Effector memory CD4-positive, alpha-beta T cell (primary cell): ENCODE results near the gene C20orf141.

Source experiments
- DNase-seq, 3 donors: peaks; one replicate each; pipeline ENCODE4 v3.0.0-alpha.2; 2020
- H3K27ac ChIP-seq: 2 replicates; pipeline ENCODE4 v1.7.0; 2013; ENCODE audit warnings: mild to moderate bottlenecking, low read length, moderate library complexity; ENCODE audit not compliant: insufficient read depth, poor library complexity, severe bottlenecking
- H3K27me3 ChIP-seq: replicated peaks from 2 replicates; pipeline ENCODE4 v1.7.0; 2013; ENCODE audit warnings: mild to moderate bottlenecking, low read length; ENCODE audit not compliant: insufficient read depth, control insufficient read depth, poor library complexity, severe bottlenecking
- H3K36me3 ChIP-seq: 2 replicates; pipeline ENCODE4 v1.7.0; 2013; ENCODE audit warnings: mild to moderate bottlenecking, low read length, moderate library complexity; ENCODE audit not compliant: control insufficient read depth, insufficient read depth
- H3K4me1 ChIP-seq: 2 replicates; pipeline ENCODE4 v1.7.0; 2013; ENCODE audit warnings: low read length, mild to moderate bottlenecking; ENCODE audit not compliant: control insufficient read depth, insufficient read depth, poor library complexity, severe bottlenecking
- H3K4me3 ChIP-seq: 2 replicates; pipeline ENCODE4 v1.7.0; 2013; ENCODE audit warnings: low read length, low read depth, mild to moderate bottlenecking; ENCODE audit not compliant: insufficient read depth, poor library complexity, severe bottlenecking
- H3K9me3 ChIP-seq: 2 replicates; pipeline ENCODE4 v1.7.0; 2013; ENCODE audit warnings: mild to moderate bottlenecking, low read length, moderate library complexity; ENCODE audit not compliant: control insufficient read depth

The C20orf141 gene

GRCh38 chr20:2799271-2799670, 15.5 kb upstream of the C20orf141 start:
- H3K4me1 ChIP-seq = peaks cover 22% of the 10 kb centered on the region
- DNase-seq = no peak
- no peak overlapping the region for H3K27ac ChIP-seq
- peaks cover 39% of the 10 kb centered on the region for H3K27me3 ChIP-seq
- H3K4me3 ChIP-seq = no peak overlapping the region
- H3K36me3 ChIP-seq = no peaks in the 10 kb centered on the region
- no peaks in the 10 kb centered on the region for H3K9me3 ChIP-seq

DNA sequence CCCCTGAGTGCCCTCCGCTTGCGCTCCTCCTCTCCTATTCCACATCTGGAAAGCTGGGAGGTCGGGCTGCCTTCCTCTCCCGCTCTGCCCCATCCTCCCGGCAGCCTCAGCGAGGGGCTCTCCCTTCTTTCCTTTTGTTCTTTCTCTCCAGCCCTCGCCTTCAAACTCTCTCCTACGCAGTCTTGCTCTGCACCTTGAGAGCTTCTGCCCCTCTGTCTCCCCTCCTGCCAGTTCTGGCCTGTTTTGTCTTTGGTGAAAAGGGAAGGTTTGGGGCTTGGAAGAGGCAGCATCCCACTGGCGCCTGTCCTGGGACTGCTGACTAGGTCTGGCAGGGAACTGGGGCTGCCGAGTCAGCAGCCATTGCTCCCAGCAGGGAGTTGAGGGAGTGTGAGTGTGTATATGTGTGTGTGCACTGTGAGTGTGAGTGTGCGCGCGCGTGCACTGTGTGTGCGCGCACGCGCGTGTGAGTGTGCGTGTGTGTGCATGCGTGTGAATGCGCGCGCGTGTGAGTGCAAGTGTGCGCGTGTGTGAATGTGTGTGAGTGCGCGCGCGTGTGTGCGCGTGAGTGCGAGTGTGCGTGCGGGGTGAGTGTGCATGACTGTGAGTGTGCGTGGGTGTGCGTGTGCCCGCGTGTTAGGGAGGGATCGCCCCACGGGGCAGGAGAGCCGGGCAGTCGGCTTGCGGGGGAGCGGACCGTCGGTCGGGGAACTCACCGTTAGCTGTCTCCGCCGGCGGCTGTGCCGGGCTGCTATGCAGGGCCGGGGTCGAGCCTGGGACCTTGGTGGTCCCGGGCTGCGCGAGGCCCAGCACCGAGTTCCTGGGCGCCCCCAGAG, 14.9 kb upstream of the C20orf141 start:
- Histone ChIP-seq H3K4me1 (peaks cover 22% of the 10 kb centered on the region), H3K27ac (no peak overlapping the region), H3K9me3 (no peaks in the 10 kb centered on the region), H3K27me3 (peaks cover 39% of the 10 kb centered on the region), H3K4me3 (peak overlapping the region; percentile 33), H3K36me3 (no peaks in the 10 kb centered on the region)
- no peak for DNase-seq

- Histone ChIP-seq H3K27me3 (peaks cover 41% of the 10 kb centered on the region), H3K4me3 (peak within 1 kb of the TSS; percentile 33)
These were observed 14.1 kb upstream of the C20orf141 start, which contains the start of gene CPXM1 for GRCh38 chr20:2800521-2801285. TSS of gene CPXM1 (minus strand) at chr20:2800627. CDS start at chr20:2800572, 55 bp downstream.

GRCh38 chr20:2801286-2801728, 13.5 kb upstream of the C20orf141 start:
- H3K4me3 ChIP-seq = no peak overlapping the region
- peaks cover 22% of the 10 kb centered on the region for H3K4me1 ChIP-seq
- no peak overlapping the region for H3K27ac ChIP-seq
- DNase-seq = no peak
- no peaks in the 10 kb centered on the region for H3K9me3 ChIP-seq
- H3K27me3 ChIP-seq = peaks cover 43% of the 10 kb centered on the region
- H3K36me3 ChIP-seq = no peaks in the 10 kb centered on the region

More at GRCh38 chr20:2800521-2801285, 14.1 kb upstream of the C20orf141 start, which contains the start of gene CPXM1:
- no peak for DNase-seq
- H3K36me3 ChIP-seq = no peaks in the 10 kb centered on the region
- no peak within 1 kb of the TSS for H3K27ac ChIP-seq
- peaks cover 22% of the 10 kb centered on the region for H3K4me1 ChIP-seq
- H3K9me3 ChIP-seq = no peaks in the 10 kb centered on the region

DNA sequence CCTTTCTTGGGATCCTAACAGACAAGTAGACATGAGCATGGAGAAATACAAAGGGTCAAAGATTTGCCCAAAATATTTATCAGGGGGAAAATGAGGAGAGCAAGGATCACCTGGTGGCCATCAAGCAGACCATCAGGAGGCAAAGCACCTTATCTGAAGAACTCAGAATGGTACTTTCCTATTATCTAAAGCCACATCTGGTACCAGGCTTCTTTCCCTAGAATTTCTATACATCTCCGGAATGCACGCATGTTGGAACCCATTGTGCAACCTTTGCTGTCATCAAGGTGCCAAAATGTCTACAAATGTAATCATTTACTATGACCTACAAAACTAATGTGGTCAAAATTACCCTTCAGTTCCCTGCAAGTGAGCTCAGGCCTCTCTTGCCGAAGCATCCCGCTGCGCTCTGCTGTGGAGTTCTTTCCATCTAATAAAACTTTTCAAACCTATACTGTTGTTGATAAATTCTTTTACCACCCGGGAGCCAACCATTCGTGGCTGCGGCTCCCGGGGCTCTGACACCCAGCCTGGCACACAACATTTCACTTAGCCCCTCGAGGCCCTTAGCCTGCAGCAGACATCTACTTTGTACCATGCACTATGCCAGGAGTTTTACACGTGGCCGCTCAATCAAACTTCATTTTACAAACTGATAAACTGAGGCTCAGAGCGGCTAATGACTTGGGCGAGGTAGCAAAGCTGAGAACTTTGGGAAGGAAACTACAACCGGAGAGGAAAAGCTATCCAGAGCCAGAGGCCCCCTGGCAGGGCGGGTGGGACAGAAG, 10.6 kb upstream of the C20orf141 start:
- H3K27me3 ChIP-seq = peaks cover 27% of the 10 kb centered on the region
- DNase-seq = no peak
- H3K9me3 ChIP-seq = no peaks in the 10 kb centered on the region

DNA sequence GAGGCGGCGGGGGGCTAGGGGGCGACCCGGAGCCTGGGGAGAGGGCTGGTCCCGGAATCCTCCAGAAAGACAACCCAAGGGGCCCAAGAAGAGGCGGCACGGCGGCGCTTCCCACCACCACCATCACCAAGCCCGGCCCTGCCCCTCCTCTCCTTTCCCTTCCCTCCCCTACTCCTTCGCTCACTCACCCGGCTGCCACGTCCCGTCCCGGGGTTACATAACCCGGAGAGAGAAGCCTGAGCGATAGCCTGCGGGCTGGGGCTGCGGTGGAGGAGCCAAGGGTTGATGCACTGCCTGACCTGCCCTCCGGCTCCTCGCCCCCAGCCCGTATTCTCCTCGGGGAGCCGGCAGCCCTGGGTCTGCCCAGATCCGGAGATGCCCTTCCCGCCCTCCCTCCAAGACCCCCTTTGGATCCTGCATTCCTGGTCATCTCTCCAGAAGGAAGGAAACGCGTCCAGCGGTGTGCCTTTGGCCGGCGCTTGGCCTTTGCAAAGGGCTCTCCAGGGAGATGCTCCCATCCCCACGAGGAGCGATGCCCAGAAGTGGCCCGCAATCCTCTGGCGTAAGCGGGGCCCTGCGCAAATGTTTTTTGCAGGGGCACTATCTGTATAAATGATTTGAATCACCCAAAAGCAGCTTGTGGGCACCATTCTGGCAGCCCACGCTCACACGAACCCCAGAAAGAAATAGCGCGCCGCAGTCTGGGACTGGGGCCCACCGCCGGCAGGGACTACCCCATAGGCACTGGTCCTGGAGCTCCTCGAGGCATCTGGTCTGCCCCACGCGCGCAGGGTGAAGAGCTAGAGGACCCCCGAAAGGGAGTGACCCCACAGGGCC, 9.7 kb upstream of the C20orf141 start:
- Histone ChIP-seq H3K27ac (no peak overlapping the region), H3K27me3 (peaks cover 19% of the 10 kb centered on the region), H3K4me1 (peaks cover 13% of the 10 kb centered on the region), H3K4me3 (no peak overlapping the region), H3K9me3 (no peaks in the 10 kb centered on the region), H3K36me3 (no peaks in the 10 kb centered on the region)
- no peak for DNase-seq

More for the DNA sequence above, 10.6 kb upstream of the C20orf141 start:
- Histone ChIP-seq H3K36me3 (no peaks in the 10 kb centered on the region), H3K4me3 (no peak overlapping the region), H3K4me1 (peaks cover 21% of the 10 kb centered on the region), H3K27ac (no peak overlapping the region)

- Histone ChIP-seq H3K27me3 (peaks cover 13% of the 10 kb centered on the region), H3K27ac (no peak overlapping the region), H3K9me3 (no peaks in the 10 kb centered on the region), H3K36me3 (no peaks in the 10 kb centered on the region), H3K4me3 (no peak overlapping the region), H3K4me1 (peaks cover 7% of the 10 kb centered on the region)
- no peak for DNase-seq
These were observed 9.0 kb upstream of the C20orf141 start for GRCh38 chr20:2805689-2806350.

- H3K9me3 ChIP-seq = no peaks in the 10 kb centered on the region
- no peaks in the 10 kb centered on the region for H3K36me3 ChIP-seq
- no peak for DNase-seq
- peaks cover 2% of the 10 kb centered on the region for H3K4me1 ChIP-seq
- H3K4me3 ChIP-seq = no peak overlapping the region
- peaks cover 7% of the 10 kb centered on the region for H3K27me3 ChIP-seq
- no peak overlapping the region for H3K27ac ChIP-seq
These were observed 8.5 kb upstream of the C20orf141 start for GRCh38 chr20:2806351-2806701.

DNA sequence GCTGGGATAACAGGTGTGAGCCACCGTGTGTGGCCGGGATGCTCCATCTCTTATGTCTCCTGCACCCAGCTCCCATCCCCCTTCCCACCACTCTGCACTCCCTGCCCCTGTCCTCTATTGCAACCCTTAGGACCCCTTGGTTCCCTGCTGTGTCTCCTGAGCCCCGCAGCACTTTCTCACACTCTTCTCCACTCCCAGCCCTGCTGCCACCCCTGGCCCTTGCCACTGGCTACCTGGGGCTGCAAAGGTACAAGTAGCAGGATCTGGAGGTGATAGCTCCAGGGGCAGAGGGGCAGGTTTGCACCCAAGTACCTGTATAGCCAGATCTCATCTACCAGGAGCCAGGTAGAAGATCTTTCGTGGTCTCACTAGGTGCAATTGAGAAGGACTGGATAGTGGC, 7.8 kb upstream of the C20orf141 start:
- no peaks in the 10 kb centered on the region for H3K9me3 ChIP-seq
- H3K4me1 ChIP-seq = no peaks in the 10 kb centered on the region
- no peak for DNase-seq
- no peaks in the 10 kb centered on the region for H3K36me3 ChIP-seq
- H3K4me3 ChIP-seq = no peak overlapping the region
- H3K27ac ChIP-seq = no peak overlapping the region
- H3K27me3 ChIP-seq = peaks cover 4% of the 10 kb centered on the region
